Upper lobe of left lung (tissue), 4 donors: ENCODE data around the gene GCG.
A peak's percentile ranks its signal among the peaks of the same experiment; 100 is the strongest.

Source experiments
- CTCF ChIP-seq, 6 experiments: fragments of 450-650 bp in 4 of 6; fragments of 200-600 bp in 2 of 6; sonication (generic) in 2 of 6; IDR thresholded peaks; one replicate each; pipeline ENCODE4 v1.5.1; 2016 to 2019; ENCODE audit warnings: antibody characterized with exemption in 6 of 6
- POLR2A ChIP-seq, 4 donors: fragments of 450-650 bp; IDR thresholded peaks; one replicate each; pipeline ENCODE4 v1.5.1; 2016 to 2017; ENCODE audit warnings: antibody characterized with exemption in 4 of 4, mild to moderate bottlenecking in 2 of 4

GRCh38 chr2:162123806-162124758 is 28.0 kb downstream of the GCG start:
- TF ChIP-seq CTCF (IDR thresholded peaks at IDR 0.05) (peak; percentile 61 to 78 (median 72)), POLR2A (IDR thresholded peaks at IDR 0.05) (no peak)
